HepG2 (cell line): ENCODE results near the gene MSI2. TPM values are rescaled to one million over a fixed set of nuclear protein-coding genes. Genes with fewer than 3 reads are reported as not detected.

Source experiments
- ATAC-seq: fragments of 200-7000 bp; cut with Tn5 transposase; 3 replicates; pipeline ENCODE4 v1.9.1; 2020; ENCODE audit warnings: mild to moderate bottlenecking, moderate library complexity
- BruUV-seq: library from RNA; stranded (reverse); fragments of 400-500 nt; replicated peaks from 2 replicates; lab custom pipeline; 2021; lab: Mats Ljungman, UMichigan
- CTCF ChIA-PET: fragments of 300-600 bp; formaldehyde crosslinking; extraction: SDS; loops from one replicate; lab custom pipeline; 2021; ENCODE audit warnings: low total read pairs, inconsistent platforms, low intra/inter-chr PET ratio; lab: Yijun Ruan, JAX
- POLR2A ChIA-PET: fragments of 350-600 bp; sonication (Branson Sonifier 250); formaldehyde crosslinking; loops from one replicate; lab custom pipeline; 2020; ENCODE audit warnings: antibody characterized with exemption, inconsistent platforms; lab: Yijun Ruan, JAX
- DNase-seq: peaks from one replicate; pipeline ENCODE4 v3.0.0-alpha.2; 2015; ENCODE audit warnings: low spot score
- FAIRE-seq: peaks from 3 replicates; lab custom pipeline; 2011; peaks lifted over from hg19 to GRCh38; lab: Jason Lieb, UNC
- H2AFZ ChIP-seq: one replicate; pipeline ENCODE4 v1.6.1; 2011; ENCODE audit warnings: low read length, inconsistent platforms
- H3K27ac ChIP-seq: fragments of 300-600 bp; 3 replicates; pipeline ENCODE4 v1.8.0; 2011; ENCODE audit warnings: mixed run types, mild to moderate bottlenecking, mixed read lengths, low read length, inconsistent platforms; ENCODE audit not compliant: insufficient read depth; ENCODE audit errors: extremely low read length
- H3K27me3 ChIP-seq, 2 experiments: fragments of 200-600 bp in 1 of 2; 2 replicates in 1 of 2; 3 replicates in 1 of 2; pipeline versions ENCODE4 v1.6.0 to v1.8.0; 2011; ENCODE audit warnings: low read length in 2 of 2, mild to moderate bottlenecking in 2 of 2, moderate library complexity in 2 of 2, inconsistent platforms in 1 of 2; ENCODE audit not compliant: insufficient read depth in 2 of 2, control insufficient read depth in 1 of 2
- H3K36me3 ChIP-seq, 2 experiments: fragments of 200-600 bp in 1 of 2; replicated peaks in 1 of 2; 2 replicates in 1 of 2; 3 replicates in 1 of 2; pipeline versions ENCODE4 v1.5.1 to v1.8.0; 2011; ENCODE audit warnings: low read length in 2 of 2, inconsistent platforms in 1 of 2; ENCODE audit not compliant: insufficient read depth in 2 of 2, control insufficient read depth in 1 of 2
- H3K4me1 ChIP-seq: 2 replicates; pipeline ENCODE4 v1.5.1; 2012; ENCODE audit warnings: low read length, inconsistent platforms; ENCODE audit not compliant: insufficient read depth
- H3K4me2 ChIP-seq: 2 replicates; pipeline ENCODE4 v1.6.0; 2011; ENCODE audit warnings: low read depth, low read length, inconsistent platforms
- H3K4me3 ChIP-seq, 3 experiments: fragments of 200-600 bp in 1 of 3; sonication (generic), shearing (Covaris generic) in 1 of 3; replicated peaks in 1 of 3; 2 replicates each; pipeline ENCODE4 v1.5.1; 2011 to 2016; ENCODE audit warnings: low read length in 3 of 3, inconsistent platforms in 2 of 3, low read depth in 2 of 3, mild to moderate bottlenecking in 2 of 3, control low read depth in 1 of 3, mixed read lengths in 1 of 3; ENCODE audit not compliant: insufficient read depth in 1 of 3
- H3K79me2 ChIP-seq: one replicate; pipeline ENCODE4 v1.6.1; 2011; ENCODE audit warnings: low read length, inconsistent platforms; ENCODE audit not compliant: insufficient read depth
- H3K9ac ChIP-seq: 2 replicates; pipeline ENCODE4 v1.6.0; 2011; ENCODE audit warnings: mild to moderate bottlenecking, low read depth, low read length, inconsistent platforms; ENCODE audit not compliant: insufficient read depth
- H3K9me3 ChIP-seq: 2 replicates; pipeline ENCODE4 v1.5.1; 2012; ENCODE audit warnings: mild to moderate bottlenecking, low read length
- H4K20me1 ChIP-seq: 2 replicates; pipeline ENCODE4 v1.6.0; 2011; ENCODE audit warnings: inconsistent platforms, mild to moderate bottlenecking, low read length, moderate library complexity; ENCODE audit not compliant: insufficient read depth
- CHD2 ChIP-seq: IDR thresholded peaks from 2 replicates; pipeline ENCODE4 v1.6.1; 2011; ENCODE audit warnings: low read depth, low read length, improper control_type of control experiment
- CREB1 ChIP-seq, 2 experiments: fragments of 450-650 bp in 1 of 2; IDR thresholded peaks; 2 replicates each; pipeline ENCODE4 v1.6.1; 2016 to 2017; ENCODE audit warnings: control low read depth in 1 of 2, mild to moderate bottlenecking in 1 of 2, missing compliant biosample characterization in 1 of 2, missing genetic modification characterization in 1 of 2
- HNF1B ChIP-seq: sonication (generic); formaldehyde crosslinking; IDR thresholded peaks from 2 replicates; pipeline ENCODE4 v1.5.1; 2020; ENCODE audit warnings: mild to moderate bottlenecking, moderate library complexity, missing genetic modification reagents
- KDM1A ChIP-seq: IDR thresholded peaks from 2 replicates; pipeline ENCODE4 v1.6.1; 2016; ENCODE audit warnings: missing compliant biosample characterization
- PTBP1 ChIP-seq: fragments of 200-400 bp; formaldehyde crosslinking; IDR thresholded peaks from 2 replicates; pipeline ENCODE4 v1.6.1; 2018; ENCODE audit warnings: low read length, low read depth; ENCODE audit not compliant: poor library complexity, severe bottlenecking
- SATB2 ChIP-seq: sonication (generic); formaldehyde crosslinking; IDR thresholded peaks from 2 replicates; pipeline ENCODE4 v1.5.0; 2020; ENCODE audit warnings: missing genetic modification reagents
- SRY ChIP-seq: sonication (generic); formaldehyde crosslinking; IDR thresholded peaks from 2 replicates; pipeline ENCODE4 v1.8.0; 2022; ENCODE audit warnings: mild to moderate bottlenecking, missing genetic modification reagents
- WGBS: methylation state at CpG from one replicate; pipeline ENCODE4 v1.1.6; 2017; ENCODE audit warnings: low lambda C conversion rate; 5-methylcytosine and 5-hydroxymethylcytosine counted together
- in situ Hi-C: cut with HindIII; loops from 2 replicates; pipeline ENCODE4 v1.10.0; 2017; ENCODE audit warnings: low pct_unique_long_range_greater_than_20kb; ENCODE audit not compliant: extremely low pct_ligation_motif_present
- intact Hi-C: fragments of 100-400 bp; cut with micrococcal nuclease; formaldehyde crosslinking; loops from one replicate; pipeline ENCODE4 v1.10.0; 2022; ENCODE audit not compliant: unreplicated experiment
- polyA plus RNA-seq, 8 experiments: library from polyadenylated mRNA; depleted of rRNA in 3 of 8; stranded (reverse) in 7 of 8; unstranded in 1 of 8; fragments of >200 nt; fragmentation: Illumina TruSeq in 4 of 8; extraction: Trizol in 4 of 8; gene quantifications; 2 replicates each; pipeline versions ENCODE4 v1.2.1 to v1.2.3, GENCODE V29; 2011 to 2016; ENCODE audit warnings: low read depth in 4 of 8, missing spikeins in 1 of 8, mixed read lengths in 1 of 8; ENCODE audit not compliant: insufficient read depth in 1 of 8
- total RNA-seq, 5 experiments: library from RNA; depleted of rRNA; stranded (reverse); fragments of >200 nt; fragmentation: Illumina TruSeq; extraction: Trizol; gene quantifications; 2 replicates each; pipeline ENCODE4 v1.2.3, GENCODE V29; 2016; ENCODE audit warnings: low read depth in 1 of 5
- TF ChIP-seq, protein P1 (sequence below): sonication (generic); formaldehyde crosslinking; IDR thresholded peaks from 2 replicates; pipeline ENCODE4 v1.4.0; 2020; ENCODE audit warnings: low read depth, missing genetic modification reagents

Gene MSI2
- total and polyA plus RNA-seq, 2 of the 13 experiments (the other 11 are each of a cell fraction or from before 2014, with no cell fraction given): 77.5 to 78.4 TPM

DNA sequence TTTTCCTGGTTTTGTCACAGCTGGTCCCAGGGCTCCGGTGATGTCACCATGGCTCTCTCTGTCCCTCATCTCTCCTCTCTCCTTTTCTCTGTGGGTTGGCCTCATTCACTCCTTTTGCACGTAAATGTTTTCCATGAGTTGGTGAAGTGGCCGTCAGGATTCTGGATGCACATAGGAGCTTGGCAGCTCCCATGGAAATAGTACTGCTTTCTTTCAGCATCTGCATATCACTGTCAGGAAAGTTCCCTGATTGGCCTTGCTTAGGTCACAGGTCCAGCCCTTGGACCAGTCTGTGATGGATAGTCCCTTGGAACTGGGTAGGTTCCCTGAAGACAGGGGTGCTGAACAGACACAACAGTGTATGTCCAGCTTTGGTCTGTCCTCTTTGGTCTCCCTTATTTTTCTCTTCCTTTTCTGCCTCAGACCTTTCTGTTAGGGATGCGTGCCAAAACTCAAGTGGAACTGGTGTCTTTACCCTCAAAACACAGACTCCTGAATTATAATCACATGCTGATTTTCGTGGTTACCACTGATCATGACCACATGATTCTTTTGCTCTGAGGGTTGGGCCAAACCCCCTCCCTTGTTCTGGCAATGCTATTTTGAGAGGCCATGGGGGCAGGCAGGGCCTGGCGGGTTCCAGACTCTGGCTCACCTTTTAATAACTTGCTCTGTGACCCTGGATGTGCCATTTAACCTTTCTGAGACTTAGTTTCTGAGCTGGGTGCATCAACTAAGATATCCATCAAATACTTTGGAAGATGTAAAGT is 99.0 kb downstream of the MSI2 start:
- Histone ChIP-seq H3K4me3 (no peak overlapping the region), H3K36me3 (peaks cover 12 to 28% of the 10 kb centered on the region in 2 experiments), H3K9me3 (no peaks in the 10 kb centered on the region)
- POLR2A ChIA-PET: interaction anchor here (1.2 kb wide), 1 partner anchor 29 kb away, joined by 3 read pairs; no protein-coding TSS in a partner anchor
- no TSS peak for BruUV-seq
- no peak for TF ChIP-seq CHD2
- no peak for TF ChIP-seq HNF1B (CRISPR knock-in tag)
- TF ChIP-seq, protein P1, sequence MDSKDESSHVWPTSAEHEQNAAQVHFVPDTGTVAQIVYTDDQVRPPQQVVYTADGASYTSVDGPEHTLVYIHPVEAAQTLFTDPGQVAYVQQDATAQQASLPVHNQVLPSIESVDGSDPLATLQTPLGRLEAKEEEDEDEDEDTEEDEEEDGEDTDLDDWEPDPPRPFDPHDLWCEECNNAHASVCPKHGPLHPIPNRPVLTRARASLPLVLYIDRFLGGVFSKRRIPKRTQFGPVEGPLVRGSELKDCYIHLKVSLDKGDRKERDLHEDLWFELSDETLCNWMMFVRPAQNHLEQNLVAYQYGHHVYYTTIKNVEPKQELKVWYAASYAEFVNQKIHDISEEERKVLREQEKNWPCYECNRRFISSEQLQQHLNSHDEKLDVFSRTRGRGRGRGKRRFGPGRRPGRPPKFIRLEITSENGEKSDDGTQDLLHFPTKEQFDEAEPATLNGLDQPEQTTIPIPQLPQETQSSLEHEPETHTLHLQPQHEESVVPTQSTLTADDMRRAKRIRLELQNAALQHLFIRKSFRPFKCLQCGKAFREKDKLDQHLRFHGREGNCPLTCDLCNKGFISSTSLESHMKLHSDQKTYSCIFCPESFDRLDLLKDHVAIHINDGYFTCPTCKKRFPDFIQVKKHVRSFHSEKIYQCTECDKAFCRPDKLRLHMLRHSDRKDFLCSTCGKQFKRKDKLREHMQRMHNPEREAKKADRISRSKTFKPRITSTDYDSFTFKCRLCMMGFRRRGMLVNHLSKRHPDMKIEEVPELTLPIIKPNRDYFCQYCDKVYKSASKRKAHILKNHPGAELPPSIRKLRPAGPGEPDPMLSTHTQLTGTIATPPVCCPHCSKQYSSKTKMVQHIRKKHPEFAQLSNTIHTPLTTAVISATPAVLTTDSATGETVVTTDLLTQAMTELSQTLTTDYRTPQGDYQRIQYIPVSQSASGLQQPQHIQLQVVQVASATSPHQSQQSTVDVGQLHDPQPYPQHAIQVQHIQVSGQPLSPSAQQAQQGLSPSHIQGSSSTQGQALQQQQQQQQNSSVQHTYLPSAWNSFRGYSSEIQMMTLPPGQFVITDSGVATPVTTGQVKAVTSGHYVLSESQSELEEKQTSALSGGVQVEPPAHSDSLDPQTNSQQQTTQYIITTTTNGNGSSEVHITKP (CRISPR knock-in tag): no peak
- TF ChIP-seq PTBP1: no peak
- no peak for TF ChIP-seq SATB2 (CRISPR knock-in tag)
- no peak for TF ChIP-seq KDM1A (CRISPR knock-in tag)
- TF ChIP-seq SRY (CRISPR knock-in tag): no peak
- 0 out of 2 replicates have a peak, but pooled peaks have one; percentile 43 for TF ChIP-seq CREB1 (IDR thresholded peaks at IDR 0.05)
- TF ChIP-seq CREB1 (CRISPR knock-in tag; IDR thresholded peaks at IDR 0.05): no peak
- TF ChIP-seq, all 625 proteins: peak for 1
- in situ Hi-C loops (no loop called here), intact Hi-C loops (no loop called here)
- no peak for ATAC-seq
- no peak overlapping the region for H3K9ac ChIP-seq
- H3K4me2 ChIP-seq: no peak overlapping the region
- H3K4me1 ChIP-seq: peaks cover 55% of the 10 kb centered on the region
- peaks cover 2% of the 10 kb centered on the region; the same call in 1 of the 2 replicates for H4K20me1 ChIP-seq
- DNase-seq: no peak
- H3K79me2 ChIP-seq: peaks cover 49% of the 10 kb centered on the region
- no peak for FAIRE-seq
- no peak overlapping the region for H2AFZ ChIP-seq
- CTCF ChIA-PET: no interaction called here
- WGBS: 98% methylated on average over 6 of the region's 6 CpGs
- H3K27me3 ChIP-seq: no peaks in the 10 kb centered on the region
- no peak overlapping the region for H3K27ac ChIP-seq
